Liver (tissue), 3 donors: ENCODE results near the gene SLC16A8.

Experiments
- GABPA ChIP-seq, 2 donors: IDR thresholded peaks in 1 of 2; conservative IDR thresholded peaks in 1 of 2; 2 replicates each; pipeline ENCODE4 v1.6.1; 2016; ENCODE audit warnings: antibody characterized with exemption in 2 of 2, mild to moderate bottlenecking in 1 of 2, moderate library complexity in 1 of 2
- HNF4A ChIP-seq, 2 donors: conservative IDR thresholded peaks; 2 replicates each; pipeline ENCODE4 v1.6.1; 2016; ENCODE audit warnings: antibody characterized with exemption in 2 of 2, mild to moderate bottlenecking in 2 of 2
- HNF4G ChIP-seq: IDR thresholded peaks from 2 replicates; pipeline ENCODE4 v1.6.1; 2016; ENCODE audit warnings: antibody characterized with exemption
- MAX ChIP-seq: IDR thresholded peaks from 2 replicates; pipeline ENCODE4 v1.6.1; 2016; ENCODE audit warnings: antibody characterized with exemption
- YY1 ChIP-seq: IDR thresholded peaks from 2 replicates; pipeline ENCODE4 v1.6.1; 2016; ENCODE audit warnings: antibody characterized with exemption, mild to moderate bottlenecking
- TF ChIP-seq, protein P1 (sequence below): fragments of 150-350 bp; IDR thresholded peaks from 2 replicates; pipeline ENCODE4 v1.5.1; 2017; ENCODE audit warnings: improper control_type of control experiment, low read depth, low read length; ENCODE audit not compliant: missing input control
- donor health status: healthy.
- donor health status: healthy.

DNA sequence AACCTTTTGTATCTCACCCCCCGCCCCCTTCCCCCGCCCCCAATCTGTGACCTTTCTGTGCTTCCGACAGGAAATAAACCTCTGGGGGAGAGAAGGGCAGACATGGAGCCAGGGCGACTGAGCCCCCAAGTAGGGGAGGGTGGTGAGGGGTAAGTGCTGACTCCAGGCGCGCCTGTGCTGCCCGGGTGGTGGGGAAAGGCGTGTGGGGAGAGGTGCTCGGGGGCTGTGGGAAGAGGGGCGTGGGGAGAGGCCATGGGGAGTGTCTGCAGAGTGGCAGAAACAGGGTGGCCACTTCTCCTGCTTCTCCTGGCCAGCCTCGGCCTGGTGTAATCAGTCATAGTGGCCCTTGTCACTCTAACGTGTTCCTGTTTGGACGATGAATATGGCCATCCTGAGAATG lies 8.0 kb downstream of the SLC16A8 start:
- TF ChIP-seq, protein P1, sequence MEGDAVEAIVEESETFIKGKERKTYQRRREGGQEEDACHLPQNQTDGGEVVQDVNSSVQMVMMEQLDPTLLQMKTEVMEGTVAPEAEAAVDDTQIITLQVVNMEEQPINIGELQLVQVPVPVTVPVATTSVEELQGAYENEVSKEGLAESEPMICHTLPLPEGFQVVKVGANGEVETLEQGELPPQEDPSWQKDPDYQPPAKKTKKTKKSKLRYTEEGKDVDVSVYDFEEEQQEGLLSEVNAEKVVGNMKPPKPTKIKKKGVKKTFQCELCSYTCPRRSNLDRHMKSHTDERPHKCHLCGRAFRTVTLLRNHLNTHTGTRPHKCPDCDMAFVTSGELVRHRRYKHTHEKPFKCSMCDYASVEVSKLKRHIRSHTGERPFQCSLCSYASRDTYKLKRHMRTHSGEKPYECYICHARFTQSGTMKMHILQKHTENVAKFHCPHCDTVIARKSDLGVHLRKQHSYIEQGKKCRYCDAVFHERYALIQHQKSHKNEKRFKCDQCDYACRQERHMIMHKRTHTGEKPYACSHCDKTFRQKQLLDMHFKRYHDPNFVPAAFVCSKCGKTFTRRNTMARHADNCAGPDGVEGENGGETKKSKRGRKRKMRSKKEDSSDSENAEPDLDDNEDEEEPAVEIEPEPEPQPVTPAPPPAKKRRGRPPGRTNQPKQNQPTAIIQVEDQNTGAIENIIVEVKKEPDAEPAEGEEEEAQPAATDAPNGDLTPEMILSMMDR, result no peak
- no peak for TF ChIP-seq YY1
- no peak for TF ChIP-seq MAX
- TF ChIP-seq HNF4G, result no peak
- TF ChIP-seq GABPA (IDR thresholded peaks at IDR 0.05 in 1 of 2, conservative IDR thresholded peaks at IDR 0.05 in 1 of 2), result no peak
- no peak for TF ChIP-seq HNF4A (conservative IDR thresholded peaks at IDR 0.05)
